Stimulated activated naive B cell treated with anti-CD40 and anti-IgM and Interleukin-4, amounts not matched to agents 10 μg/mL and 1 μg/mL and 100 μg/mL, for 72 hours (primary cell): Measurements from ENCODE around the gene LOXL1.
A peak's percentile ranks its signal among the peaks of the same experiment; 100 is the strongest.
"Not testable (repeated sequence)": the region's sequence is repeated elsewhere in the genome, so short reads cannot be mapped to it uniquely, and the experiment has no call there.

ENCODE experiments used
- ATAC-seq, 2 donors: fragments of 150-1000 bp; cut with Tn5 transposase; replicated peaks; 2 replicates each; pipeline ENCODE4 v1.10.0; 2021; ENCODE audit warnings: moderate library complexity in 1 of 2
- DNase-seq: peaks from one replicate; pipeline ENCODE4 v3.0.0; 2021
- H3K27ac Mint-ChIP-seq: one replicate; pipeline ENCODE4 v1.8.0; 2022; ENCODE audit warnings: mild to moderate bottlenecking, mixed read lengths
- H3K27me3 Mint-ChIP-seq, 2 donors: one replicate each; pipeline ENCODE4 v1.8.0; 2022; ENCODE audit warnings: mixed read lengths in 2 of 2
- H3K36me3 Mint-ChIP-seq, 2 donors: one replicate each; pipeline ENCODE4 v1.8.0; 2022; ENCODE audit warnings: mixed read lengths in 2 of 2, mild to moderate bottlenecking in 1 of 2
- H3K4me1 Mint-ChIP-seq, 2 donors: one replicate each; pipeline ENCODE4 v1.8.0; 2022; ENCODE audit warnings: mixed read lengths in 2 of 2, mild to moderate bottlenecking in 1 of 2
- H3K4me3 Mint-ChIP-seq, 2 donors: one replicate each; pipeline ENCODE4 v1.8.0; 2022; ENCODE audit warnings: mild to moderate bottlenecking in 2 of 2, mixed read lengths in 2 of 2, moderate library complexity in 1 of 2
- H3K9me3 Mint-ChIP-seq, 2 donors: one replicate each; pipeline ENCODE4 v1.8.0; 2022; ENCODE audit warnings: mixed read lengths in 2 of 2, mild to moderate bottlenecking in 1 of 2

LOXL1 gene

DNA sequence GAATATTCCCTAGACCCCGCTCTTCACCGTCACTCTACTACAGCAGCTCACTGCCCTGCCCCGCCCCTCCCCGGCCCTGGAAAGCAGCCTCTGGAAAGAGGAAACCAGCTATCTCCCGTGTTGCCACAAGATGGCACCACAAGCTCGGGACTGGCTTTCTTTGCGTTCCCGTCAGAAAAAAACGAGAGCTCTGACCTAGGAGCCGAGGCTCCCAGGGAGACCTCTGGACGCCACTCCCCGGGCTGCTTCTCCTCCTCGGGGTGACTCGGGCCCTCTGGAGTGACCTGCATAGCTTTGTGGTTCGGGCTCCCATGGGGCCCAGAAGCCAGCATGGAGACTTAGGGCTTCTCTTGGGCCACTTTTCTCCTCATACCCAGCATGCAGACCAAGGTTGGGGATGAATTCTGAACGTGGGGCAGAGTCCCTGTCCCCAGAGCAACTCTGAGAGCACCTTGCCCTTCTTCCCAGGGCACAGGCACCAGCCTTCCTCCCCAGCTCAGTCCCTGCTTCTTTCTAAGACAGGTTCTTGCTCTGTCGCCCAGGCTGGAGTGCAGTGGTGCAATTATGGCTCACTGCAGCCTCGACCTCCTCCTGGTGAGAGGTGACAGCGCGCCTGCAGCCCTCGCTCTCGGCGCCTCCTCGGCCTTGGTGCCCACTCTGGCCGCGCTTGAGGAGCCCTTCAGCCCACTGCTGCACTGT is 46.9 kb downstream of the LOXL1 start:
- ATAC-seq (peak; percentile 87 to 88), DNase-seq (peak; percentile 69)
- H3K4me3 Mint-ChIP-seq, result peak overlapping the region in 1 of 2 donors; percentile 72
- peaks cover 24 to 36% of the 10 kb centered on the region in 2 donors for H3K27me3 Mint-ChIP-seq
- peaks cover 7 to 22% of the 10 kb centered on the region in 2 donors for H3K4me1 Mint-ChIP-seq
- no peaks in the 10 kb centered on the region for H3K9me3 Mint-ChIP-seq
- no peak overlapping the region for H3K27ac Mint-ChIP-seq
- H3K36me3 Mint-ChIP-seq, result peaks cover 0 to 4% of the 10 kb centered on the region in 2 donors

DNA sequence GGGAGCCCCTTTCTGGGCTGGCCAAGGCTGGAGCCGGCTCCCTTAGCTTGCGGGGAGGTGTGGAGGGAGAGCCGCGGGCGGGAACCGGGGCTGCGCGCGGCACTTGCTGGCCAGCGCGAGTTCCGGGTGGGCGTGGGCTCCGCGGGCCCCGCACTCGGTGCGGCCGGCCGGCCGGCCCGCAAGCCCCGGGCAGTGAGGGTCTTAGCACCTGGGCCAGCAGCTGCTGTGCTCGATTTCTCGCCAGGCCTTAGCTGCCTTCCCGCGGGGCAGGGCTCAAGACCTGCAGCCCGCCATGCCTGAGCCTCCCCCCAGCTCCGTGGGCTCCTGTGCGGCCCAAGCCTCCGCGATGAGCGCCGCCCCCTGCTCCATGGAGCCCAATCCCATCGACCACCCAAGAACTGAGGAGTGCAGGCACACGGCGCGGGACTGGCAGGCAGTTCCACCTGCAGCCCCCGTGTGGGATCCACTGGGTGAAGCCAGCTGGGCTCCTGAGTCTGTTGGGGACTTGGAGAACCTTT is 47.5 kb downstream of the LOXL1 start:
- not testable (repeated sequence) for H3K4me3 Mint-ChIP-seq

GRCh38 chr15:73975440-73976125 is 49.3 kb downstream of the LOXL1 start:
- peaks cover 24 to 36% of the 10 kb centered on the region in 2 donors for H3K27me3 Mint-ChIP-seq
- H3K27ac Mint-ChIP-seq, DNase-seq, H3K9me3 Mint-ChIP-seq, H3K36me3 Mint-ChIP-seq: not testable (repeated sequence)
- peak overlapping the region in 1 of 2 donors; percentile 22 for H3K4me3 Mint-ChIP-seq
- ATAC-seq, result peak; percentile 38 to 60
- peaks cover 7 to 22% of the 10 kb centered on the region in 2 donors for H3K4me1 Mint-ChIP-seq

More for the DNA sequence above, 47.5 kb downstream of the LOXL1 start:
- not testable (repeated sequence) for H3K27ac Mint-ChIP-seq, H3K36me3 Mint-ChIP-seq, H3K9me3 Mint-ChIP-seq, DNase-seq, ATAC-seq
- Mint-ChIP-seq H3K4me1 (peaks cover 7 to 22% of the 10 kb centered on the region in 2 donors), H3K27me3 (peaks cover 24 to 36% of the 10 kb centered on the region in 2 donors)

DNA sequence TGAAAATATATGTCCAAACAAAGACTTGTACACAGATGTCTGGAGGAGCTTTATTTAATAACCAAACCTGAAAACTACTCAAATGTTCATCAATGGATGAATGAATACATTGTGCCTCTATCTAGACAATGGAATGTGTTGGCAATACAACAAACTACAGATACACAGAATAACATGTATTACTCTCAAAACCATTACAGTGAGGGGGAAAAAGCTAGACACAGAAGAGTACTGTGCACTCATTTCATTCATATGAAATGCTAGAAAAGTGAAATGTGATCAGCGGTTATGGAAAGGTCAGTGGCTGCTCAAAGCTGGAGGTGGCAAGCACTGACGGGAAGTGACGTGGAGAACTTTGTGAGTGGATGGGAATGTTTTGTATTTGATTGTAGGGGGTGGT is 52.6 kb downstream of the LOXL1 start:
- H3K27ac Mint-ChIP-seq, result no peak overlapping the region
- H3K27me3 Mint-ChIP-seq, result peaks cover 19 to 29% of the 10 kb centered on the region in 2 donors
- ATAC-seq, result no peak
- H3K4me1 Mint-ChIP-seq, result peaks cover 17 to 39% of the 10 kb centered on the region in 2 donors
- DNase-seq, result no peak
- H3K36me3 Mint-ChIP-seq, result peaks cover 3 to 6% of the 10 kb centered on the region in 2 donors
- no peak overlapping the region for H3K4me3 Mint-ChIP-seq
- H3K9me3 Mint-ChIP-seq, result no peaks in the 10 kb centered on the region

- H3K4me1 Mint-ChIP-seq, result peaks cover 23 to 46% of the 10 kb centered on the region in 2 donors
- peaks cover 9 to 14% of the 10 kb centered on the region in 2 donors for H3K36me3 Mint-ChIP-seq
- H3K27ac Mint-ChIP-seq, result no peak overlapping the region
- H3K27me3 Mint-ChIP-seq, result peaks cover 12 to 22% of the 10 kb centered on the region in 2 donors
- no peaks in the 10 kb centered on the region for H3K9me3 Mint-ChIP-seq
- DNase-seq, result no peak
- H3K4me3 Mint-ChIP-seq, result no peak overlapping the region
- no peak for ATAC-seq
These were observed 53.4 kb downstream of the LOXL1 start for GRCh38 chr15:73979636-73980035.

DNA sequence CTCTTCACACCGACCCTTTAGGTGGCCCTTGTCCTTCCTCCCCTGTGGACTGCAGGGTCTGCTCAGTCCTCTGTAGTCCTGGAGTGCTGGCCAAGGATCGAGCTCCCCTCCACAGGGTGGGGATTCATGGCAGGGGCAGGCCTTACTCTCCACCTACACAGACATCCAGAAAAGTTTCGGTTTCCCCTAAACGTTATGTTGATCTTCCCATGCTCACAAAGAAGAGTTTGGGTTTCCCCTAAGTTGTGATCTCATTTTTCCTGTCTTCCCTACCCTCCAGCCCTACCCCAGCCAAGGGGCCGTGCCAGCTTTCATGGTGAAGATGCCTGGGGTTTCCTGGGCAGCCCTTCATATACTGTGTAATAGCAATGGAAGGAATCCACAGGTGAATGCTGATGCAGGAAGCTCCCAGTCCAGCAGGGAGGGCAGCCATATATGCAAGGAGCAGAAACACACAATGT is 55.5 kb downstream of the LOXL1 start:
- ATAC-seq (peak in 1 of 2 donors; percentile 17), DNase-seq (no peak)
- peaks cover 38 to 53% of the 10 kb centered on the region in 2 donors for H3K4me1 Mint-ChIP-seq
- peak overlapping the region; percentile 90 for H3K27ac Mint-ChIP-seq
- H3K9me3 Mint-ChIP-seq, result no peaks in the 10 kb centered on the region
- H3K36me3 Mint-ChIP-seq, result peaks cover 18 to 30% of the 10 kb centered on the region in 2 donors
- peaks cover 0 to under 1% of the 10 kb centered on the region in 2 donors for H3K27me3 Mint-ChIP-seq
- H3K4me3 Mint-ChIP-seq, result peak overlapping the region; percentile 52 to 57

DNA sequence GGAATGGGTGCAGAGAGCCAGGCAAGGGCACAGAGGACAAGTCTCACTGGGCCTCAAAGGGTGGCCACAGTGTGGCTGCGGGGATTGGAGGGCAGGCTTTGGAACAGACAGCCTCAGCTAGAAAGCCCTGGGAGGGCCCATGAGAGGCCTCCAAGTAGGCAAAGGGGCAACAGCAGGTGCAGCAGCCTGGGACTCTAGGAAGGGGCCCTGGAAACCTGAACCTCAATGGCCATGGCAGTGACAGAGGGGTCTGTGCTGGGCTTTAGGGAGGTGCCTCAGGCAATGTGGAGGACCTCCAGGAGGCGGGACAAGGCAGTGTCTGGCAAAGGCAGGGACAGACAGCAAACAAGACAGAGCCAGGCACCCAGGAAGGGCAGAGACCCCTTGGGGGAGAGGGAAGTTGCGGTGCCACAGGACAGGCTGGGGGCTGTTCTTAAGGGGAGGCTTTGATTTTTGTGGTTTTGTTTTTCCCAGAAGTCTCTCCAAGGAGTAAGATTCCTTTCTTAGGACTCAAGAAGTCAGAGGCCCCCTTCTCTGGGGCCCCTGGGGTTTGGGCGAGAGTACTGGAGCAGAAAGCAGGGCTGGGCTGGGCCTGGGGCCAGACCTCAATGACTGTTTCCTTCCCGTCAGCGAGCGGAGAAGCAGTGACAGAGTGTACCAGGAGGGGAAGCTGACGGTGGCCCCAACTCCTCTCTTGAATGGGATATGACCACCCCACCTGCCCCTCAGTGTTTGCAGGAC is 56.1 kb downstream of the LOXL1 start:
- Mint-ChIP-seq H3K27ac (peak overlapping the region; percentile 90), H3K36me3 (peaks cover 20 to 36% of the 10 kb centered on the region in 2 donors), H3K9me3 (no peaks in the 10 kb centered on the region), H3K27me3 (no peaks in the 10 kb centered on the region), H3K4me3 (peak overlapping the region; percentile 52 to 57), H3K4me1 (peaks cover 44 to 60% of the 10 kb centered on the region in 2 donors)
- DNase-seq, result no peak
- peak; percentile 80 to 86 for ATAC-seq

GRCh38 chr15:73983211-73983727 is 57.0 kb downstream of the LOXL1 start:
- no peak overlapping the region for H3K4me3 Mint-ChIP-seq
- no peaks in the 10 kb centered on the region for H3K9me3 Mint-ChIP-seq
- peaks cover 53 to 68% of the 10 kb centered on the region in 2 donors for H3K4me1 Mint-ChIP-seq
- H3K36me3 Mint-ChIP-seq, result peaks cover 22 to 43% of the 10 kb centered on the region in 2 donors
- no peaks in the 10 kb centered on the region for H3K27me3 Mint-ChIP-seq
- ATAC-seq, result no peak
- no peak for DNase-seq
- H3K27ac Mint-ChIP-seq, result no peak overlapping the region

GRCh38 chr15:73983773-73984172 is 57.5 kb downstream of the LOXL1 start:
- H3K27ac Mint-ChIP-seq, result no peak overlapping the region

GRCh38 chr15:73984208-73984979 is 58.1 kb downstream of the LOXL1 start:
- peak overlapping the region; percentile 42 for H3K27ac Mint-ChIP-seq
- ATAC-seq (peak in 1 of 2 donors; percentile 3), DNase-seq (no peak)
- H3K9me3 Mint-ChIP-seq, result no peaks in the 10 kb centered on the region
- H3K27me3 Mint-ChIP-seq, result no peaks in the 10 kb centered on the region
- H3K4me1 Mint-ChIP-seq, result peaks cover 56 to 80% of the 10 kb centered on the region in 2 donors
- peak overlapping the region in 1 of 2 donors; percentile 11 for H3K4me3 Mint-ChIP-seq
- H3K36me3 Mint-ChIP-seq, result peaks cover 27 to 43% of the 10 kb centered on the region in 2 donors

More at GRCh38 chr15:73983773-73984172, 57.5 kb downstream of the LOXL1 start:
- Mint-ChIP-seq H3K4me1 (peaks cover 54 to 73% of the 10 kb centered on the region in 2 donors), H3K4me3 (no peak overlapping the region), H3K36me3 (peaks cover 27 to 43% of the 10 kb centered on the region in 2 donors), H3K27me3 (no peaks in the 10 kb centered on the region), H3K9me3 (no peaks in the 10 kb centered on the region)
- DNase-seq (no peak), ATAC-seq (no peak)

GRCh38 chr15:73985101-73985873 is 59.0 kb downstream of the LOXL1 start:
- Mint-ChIP-seq H3K27me3 (no peaks in the 10 kb centered on the region), H3K4me3 (peak overlapping the region in 1 of 2 donors; percentile 11), H3K27ac (no peak overlapping the region), H3K4me1 (peaks cover 56 to 81% of the 10 kb centered on the region in 2 donors), H3K36me3 (peaks cover 27 to 43% of the 10 kb centered on the region in 2 donors), H3K9me3 (no peaks in the 10 kb centered on the region)
- ATAC-seq, result peak in 1 of 2 donors; percentile 56
- DNase-seq, result no peak

GRCh38 chr15:73986055-73986775 is 60.0 kb downstream of the LOXL1 start:
- ATAC-seq (no peak), DNase-seq (no peak)
- Mint-ChIP-seq H3K36me3 (peaks cover 27 to 43% of the 10 kb centered on the region in 2 donors), H3K4me3 (no peak overlapping the region), H3K4me1 (peaks cover 61 to 88% of the 10 kb centered on the region in 2 donors), H3K27me3 (no peaks in the 10 kb centered on the region), H3K27ac (peak overlapping the region; percentile 28), H3K9me3 (no peaks in the 10 kb centered on the region)
